HG02970 (cell line): ENCODE data around the gene SLMAP.

Experiments
- ATAC-seq: cut with Tn5 transposase; IDR thresholded peaks from one replicate; pipeline ENCODE4 v1.9.1; 2021; ENCODE audit warnings: mild to moderate bottlenecking, moderate library complexity, moderate number of reproducible peaks; ENCODE audit not compliant: unreplicated experiment, low FRiP score

The SLMAP gene

GRCh38 chr3:57929988-57930387 is 173.9 kb downstream of the SLMAP start:
- no peak for ATAC-seq

- no peak for ATAC-seq
These were observed 177.5 kb downstream of the SLMAP start for GRCh38 chr3:57933602-57934001.

DNA sequence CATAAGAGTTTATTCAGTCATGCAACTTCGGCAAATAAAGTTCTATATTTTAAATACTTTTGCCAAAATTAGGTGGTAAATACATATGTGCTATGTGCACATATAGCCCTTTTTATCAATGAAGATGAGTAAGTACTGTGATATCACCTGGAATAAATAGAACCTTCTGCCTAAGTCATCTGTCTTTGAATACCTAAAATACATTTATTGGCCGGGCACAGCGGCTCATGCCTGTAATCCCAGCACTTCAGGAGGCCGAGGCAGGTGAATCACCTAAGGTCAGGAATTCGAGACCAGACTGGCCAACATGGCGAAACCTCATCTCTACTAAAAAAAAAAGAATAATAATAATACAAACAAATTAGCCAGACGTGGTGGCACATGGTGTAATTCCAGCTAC is 178.3 kb downstream of the SLMAP start:
- ATAC-seq: no peak

GRCh38 chr3:57935539-57935938 is 179.4 kb downstream of the SLMAP start:
- ATAC-seq: no peak

GRCh38 chr3:57937092-57937491 is 181.0 kb downstream of the SLMAP start:
- ATAC-seq: no peak

DNA sequence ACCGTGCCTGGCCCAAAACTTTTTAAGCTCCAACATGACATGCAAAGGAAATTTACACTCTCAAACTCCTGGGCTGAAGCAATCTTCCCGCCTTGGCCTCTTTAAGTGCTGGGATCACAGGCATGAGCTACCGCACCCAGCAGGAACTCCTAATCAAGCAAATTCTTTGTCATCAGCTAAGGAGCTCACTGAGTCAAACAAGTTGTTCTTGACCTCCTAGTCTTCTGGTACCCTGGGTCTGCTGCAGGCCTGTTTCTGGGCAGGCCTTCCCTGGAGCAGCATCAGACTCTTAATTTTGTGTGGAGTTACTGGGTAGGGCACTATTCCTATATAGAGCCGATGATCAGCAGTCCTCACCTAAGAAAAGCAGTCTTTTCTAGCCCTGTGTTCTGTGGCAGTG is 183.7 kb downstream of the SLMAP start:
- no peak for ATAC-seq

DNA sequence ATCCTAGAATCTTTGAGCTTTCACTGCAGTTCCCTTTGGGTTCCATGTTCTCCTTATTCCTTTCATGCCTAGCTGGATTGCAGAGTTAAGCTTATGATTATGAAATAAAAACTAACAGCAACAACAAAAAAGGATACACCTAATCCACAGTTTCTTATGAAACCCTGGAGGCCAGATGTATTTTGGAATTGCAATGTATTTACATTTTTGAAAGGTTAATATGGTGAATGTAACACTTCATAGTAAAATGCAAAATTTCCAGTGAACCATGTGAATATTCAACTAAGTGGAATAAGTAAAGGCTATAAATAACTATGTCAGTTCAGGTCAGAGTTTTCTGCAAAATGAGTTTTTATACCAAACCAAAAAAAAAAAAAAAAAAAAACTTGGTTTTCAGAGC is 186.3 kb downstream of the SLMAP start:
- ATAC-seq: no peak

GRCh38 chr3:57942872-57943283 is 186.8 kb downstream of the SLMAP start:
- no peak for ATAC-seq

- no peak for ATAC-seq
These were observed 187.7 kb downstream of the SLMAP start for GRCh38 chr3:57943525-57944495.

GRCh38 chr3:57946970-57947381 is 190.9 kb downstream of the SLMAP start:
- ATAC-seq: no peak

DNA sequence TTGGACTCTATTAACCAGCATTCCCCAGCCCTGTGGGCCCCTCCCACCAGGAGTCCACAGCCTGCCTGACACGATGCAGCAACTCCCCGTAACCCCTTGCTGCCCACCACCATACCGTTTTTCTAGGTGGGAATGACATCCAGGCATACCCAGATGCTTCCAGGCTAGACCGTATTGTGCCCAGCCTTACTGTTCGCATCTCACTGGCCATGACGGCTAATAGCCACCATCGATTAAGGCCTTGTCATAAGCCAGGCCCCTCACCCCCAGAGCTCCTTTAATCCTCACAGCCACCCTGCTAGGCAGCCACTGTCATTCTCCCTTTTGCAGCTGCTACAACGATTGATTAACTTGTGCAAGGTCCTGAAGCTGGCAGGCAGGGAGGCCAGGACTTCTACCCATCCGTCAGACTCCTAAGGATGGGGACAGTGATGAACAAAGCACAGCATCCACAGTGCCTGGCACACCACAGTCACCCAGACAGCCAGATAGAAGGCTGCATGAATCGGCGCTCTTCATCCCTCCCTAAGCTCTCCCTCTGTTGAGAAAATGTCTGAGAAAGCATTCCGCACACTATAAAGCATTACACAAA is 192.1 kb downstream of the SLMAP start:
- ATAC-seq: no peak

- no peak for ATAC-seq
These were observed 192.7 kb downstream of the SLMAP start for GRCh38 chr3:57948781-57949242.

- ATAC-seq: no peak
These were observed 193.2 kb downstream of the SLMAP start for GRCh38 chr3:57949344-57949743.

- no peak for ATAC-seq
These were observed 193.9 kb downstream of the SLMAP start for GRCh38 chr3:57949785-57950615.

DNA sequence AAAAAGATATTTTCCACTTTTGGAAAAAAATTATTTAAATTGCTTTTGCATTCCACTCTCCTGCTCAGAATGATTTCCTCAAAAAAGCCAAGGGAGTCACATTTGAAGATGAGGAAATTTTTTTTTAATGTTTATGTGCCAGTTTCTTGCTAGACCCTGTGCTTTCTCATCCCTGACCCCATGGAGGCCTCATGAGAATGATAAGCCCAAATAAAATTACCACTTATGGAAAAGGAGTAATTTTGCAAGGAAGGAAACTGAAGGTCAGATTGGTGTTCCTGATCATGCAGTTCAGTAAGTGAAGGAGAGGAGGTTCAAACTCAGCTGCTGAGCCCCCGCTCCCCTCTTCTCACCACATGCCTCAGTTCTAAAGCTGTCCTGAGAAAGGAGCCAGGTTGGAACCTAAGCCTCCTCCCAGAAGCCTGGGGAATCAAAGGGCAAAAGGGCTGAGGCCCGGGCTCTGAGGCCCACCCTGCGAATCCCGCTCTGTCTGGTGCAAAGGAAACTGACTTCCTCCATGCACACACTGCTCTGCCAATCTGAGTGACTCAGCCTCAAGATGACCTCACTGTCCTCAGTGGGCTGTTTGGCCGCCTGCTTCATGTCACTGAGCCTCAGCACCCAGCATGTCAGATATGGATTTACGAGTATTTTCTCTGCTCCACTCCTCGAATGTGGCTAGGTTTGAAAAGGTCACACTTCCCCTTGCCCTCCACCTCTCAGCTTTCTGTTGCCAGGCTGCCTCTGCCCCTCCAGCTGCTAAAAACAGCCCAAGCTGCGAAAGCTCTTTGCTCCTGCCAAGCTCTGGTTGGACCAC is 195.2 kb downstream of the SLMAP start:
- no peak for ATAC-seq

- no peak for ATAC-seq
These were observed 196.1 kb downstream of the SLMAP start for GRCh38 chr3:57952208-57952631.

GRCh38 chr3:57952651-57953050 is 196.5 kb downstream of the SLMAP start:
- ATAC-seq: no peak

DNA sequence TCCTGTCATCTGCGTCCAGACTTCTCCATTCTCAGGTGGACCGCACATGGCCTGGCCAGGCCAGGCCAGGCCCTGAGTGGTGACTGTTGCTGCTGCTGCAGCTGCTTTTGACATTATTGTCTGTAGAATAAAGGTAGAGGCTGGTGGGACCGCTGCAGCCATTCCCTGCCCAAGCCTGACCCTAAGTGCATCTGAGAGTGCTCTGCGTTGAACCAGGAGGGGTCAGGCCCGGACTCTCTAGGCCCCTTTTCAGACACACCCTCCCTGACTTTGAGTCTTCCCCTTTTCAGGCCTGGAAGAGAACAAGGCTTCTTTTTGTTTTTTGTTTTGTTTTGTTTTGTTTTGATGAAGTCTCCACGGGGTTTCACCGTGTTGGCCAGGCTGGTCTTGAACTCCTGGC is 197.5 kb downstream of the SLMAP start:
- ATAC-seq: no peak

- no peak for ATAC-seq
These were observed 200.2 kb downstream of the SLMAP start for GRCh38 chr3:57956119-57956832.
